Neutrophil (primary cell): ENCODE data around the gene ZFP1.

Experiments used
- H3K27ac ChIP-seq: fragments of 200-600 bp; sonication (generic); 2 replicates; pipeline ENCODE4 v1.5.1; 2016; ENCODE audit warnings: mild to moderate bottlenecking, moderate library complexity
- H3K27me3 ChIP-seq: fragments of 200-600 bp; sonication (generic); 2 replicates; pipeline ENCODE4 v1.6.0; 2016; ENCODE audit warnings: mild to moderate bottlenecking
- H3K36me3 ChIP-seq: fragments of 200-600 bp; sonication (generic); 2 replicates; pipeline ENCODE4 v1.5.1; 2017
- H3K4me1 ChIP-seq, 2 experiments: fragments of 200-600 bp in 1 of 2; sonication (generic) in 1 of 2; 1 replicate in 1 of 2; 2 replicates in 1 of 2; pipeline versions ENCODE4 v1.5.1 to v1.6.1; 2013 to 2016; ENCODE audit warnings: low read depth in 1 of 2, low read length in 1 of 2, mild to moderate bottlenecking in 1 of 2, moderate library complexity in 1 of 2; ENCODE audit not compliant: control insufficient read depth in 1 of 2, insufficient read depth in 1 of 2
- H3K4me3 ChIP-seq, 2 experiments: fragments of 200-600 bp in 1 of 2; sonication (generic) in 1 of 2; 1 replicate in 1 of 2; 2 replicates in 1 of 2; pipeline ENCODE4 v1.5.1; 2013 to 2016; ENCODE audit warnings: low read depth in 1 of 2, low read length in 1 of 2, mild to moderate bottlenecking in 1 of 2, moderate library complexity in 1 of 2
- H3K9me3 ChIP-seq: fragments of 200-600 bp; sonication (generic); 2 replicates; pipeline ENCODE4 v1.5.1; 2016
- CTCF ChIP-seq: fragments of 200-600 bp; sonication (generic); IDR thresholded peaks from 2 replicates; pipeline ENCODE4 v1.5.1; 2016; ENCODE audit warnings: antibody characterized with exemption

The ZFP1 gene

GRCh38 chr16:75111961-75112733, 36.2 kb upstream of the ZFP1 start:
- Histone ChIP-seq H3K4me1 (peaks cover 46 to 66% of the 10 kb centered on the region in 2 experiments), H3K9me3 (no peaks in the 10 kb centered on the region), H3K27me3 (peaks cover 23% of the 10 kb centered on the region), H3K36me3 (no peaks in the 10 kb centered on the region), H3K4me3 (no peak overlapping the region), H3K27ac (no peak overlapping the region)
- no peak for TF ChIP-seq CTCF

- Histone ChIP-seq H3K27ac (no peak overlapping the region), H3K9me3 (no peaks in the 10 kb centered on the region), H3K36me3 (no peaks in the 10 kb centered on the region), H3K27me3 (peaks cover 23% of the 10 kb centered on the region), H3K4me1 (peaks cover 45 to 65% of the 10 kb centered on the region in 2 experiments), H3K4me3 (no peak overlapping the region)
- no peak for TF ChIP-seq CTCF
Observed at GRCh38 chr16:75112734-75113491, 35.4 kb upstream of the ZFP1 start.

GRCh38 chr16:75113541-75114121, 34.7 kb upstream of the ZFP1 start:
- Histone ChIP-seq H3K4me1 (peaks cover 38 to 58% of the 10 kb centered on the region in 2 experiments), H3K36me3 (no peaks in the 10 kb centered on the region), H3K9me3 (no peaks in the 10 kb centered on the region), H3K27me3 (peaks cover 23% of the 10 kb centered on the region), H3K4me3 (no peak overlapping the region), H3K27ac (no peak overlapping the region)
- TF ChIP-seq CTCF, result no peak

- Histone ChIP-seq H3K27me3 (peaks cover 23% of the 10 kb centered on the region), H3K4me3 (no peak overlapping the region), H3K27ac (no peak overlapping the region), H3K4me1 (peaks cover 31 to 51% of the 10 kb centered on the region in 2 experiments), H3K36me3 (no peaks in the 10 kb centered on the region), H3K9me3 (no peaks in the 10 kb centered on the region)
- no peak for TF ChIP-seq CTCF
Observed at GRCh38 chr16:75114179-75114945, 34.0 kb upstream of the ZFP1 start.
